Glomerular visceral epithelial cell (primary cell): ENCODE data around the gene CREG2.

Source experiments
- DNase-seq: peaks from one replicate; pipeline ENCODE4 v3.0.0-alpha.2; 2016; ENCODE audit errors: extremely low spot score

CREG2 gene

GRCh38 chr2:101307950-101308431, 79.3 kb downstream of the CREG2 start:
- DNase-seq: peak; percentile 17

DNA sequence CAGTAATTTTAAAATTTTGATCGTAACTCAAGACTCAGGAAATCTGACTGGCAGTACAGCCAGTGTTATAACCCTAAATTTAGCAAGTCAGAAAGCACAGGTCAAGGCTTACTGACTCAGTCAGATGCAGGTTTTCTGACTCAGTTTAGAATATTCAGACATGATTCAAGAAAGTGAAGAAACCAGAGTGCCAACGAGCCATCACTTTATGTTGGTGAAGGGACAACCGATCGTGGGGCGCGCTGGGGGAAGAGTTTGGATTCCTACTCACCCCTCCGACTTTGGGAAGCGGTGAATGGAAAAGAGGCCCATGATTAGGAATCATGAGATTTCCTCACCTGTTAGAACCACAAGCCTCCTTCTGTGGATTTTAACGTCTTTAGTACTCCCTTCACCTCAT, 79.8 kb downstream of the CREG2 start:
- DNase-seq: no peak

DNA sequence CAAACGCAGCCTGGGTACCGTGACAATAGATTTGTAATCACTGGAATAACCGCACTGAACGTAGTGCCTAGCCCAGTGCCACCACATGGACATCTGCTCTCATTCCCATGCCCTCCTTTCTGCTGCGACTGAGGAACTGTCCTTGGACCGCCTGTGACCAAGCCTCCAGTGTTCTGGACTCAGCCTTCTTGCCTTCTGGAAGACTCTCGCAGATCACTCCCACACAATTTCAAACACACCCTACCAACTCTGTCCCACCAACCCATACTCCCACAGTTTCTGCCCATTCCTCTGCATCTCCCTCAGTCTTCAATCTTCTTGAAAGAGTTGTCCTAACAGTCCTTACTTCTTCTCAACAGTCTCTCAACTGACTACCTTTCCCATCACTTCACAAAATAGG, 80.9 kb downstream of the CREG2 start:
- DNase-seq: no peak

DNA sequence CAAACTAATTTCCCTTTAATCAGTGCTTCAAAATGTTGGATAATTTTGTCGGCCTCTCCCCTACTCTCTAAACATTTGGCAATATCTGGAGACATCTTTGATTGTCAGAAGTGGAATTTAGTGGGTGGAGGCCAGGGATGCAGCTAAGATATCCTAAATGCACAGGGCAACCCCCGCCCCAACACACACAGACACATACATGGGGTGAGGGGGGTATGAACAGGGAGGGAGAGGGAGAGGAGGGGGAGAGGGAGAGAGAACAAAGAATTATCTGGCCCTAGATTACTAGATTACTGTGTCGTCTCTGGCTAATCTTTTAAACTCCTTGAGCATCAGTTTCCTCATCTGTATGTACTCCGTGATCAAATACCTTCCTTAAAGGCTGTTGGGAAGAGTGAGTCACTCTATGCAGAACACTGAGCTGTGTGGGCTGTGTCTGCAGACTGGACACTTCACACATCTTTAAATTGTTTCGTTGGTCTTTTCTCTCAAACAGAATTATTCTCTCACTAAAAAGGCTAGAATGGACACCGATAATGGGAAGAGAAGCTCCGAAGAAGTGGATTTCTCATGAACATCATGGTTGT, 81.7 kb downstream of the CREG2 start:
- DNase-seq: peak; percentile 39

GRCh38 chr2:101305035-101305434, 82.3 kb downstream of the CREG2 start:
- no peak for DNase-seq

- DNase-seq: no peak
Measured at GRCh38 chr2:101303688-101304087, 83.6 kb downstream of the CREG2 start.

DNA sequence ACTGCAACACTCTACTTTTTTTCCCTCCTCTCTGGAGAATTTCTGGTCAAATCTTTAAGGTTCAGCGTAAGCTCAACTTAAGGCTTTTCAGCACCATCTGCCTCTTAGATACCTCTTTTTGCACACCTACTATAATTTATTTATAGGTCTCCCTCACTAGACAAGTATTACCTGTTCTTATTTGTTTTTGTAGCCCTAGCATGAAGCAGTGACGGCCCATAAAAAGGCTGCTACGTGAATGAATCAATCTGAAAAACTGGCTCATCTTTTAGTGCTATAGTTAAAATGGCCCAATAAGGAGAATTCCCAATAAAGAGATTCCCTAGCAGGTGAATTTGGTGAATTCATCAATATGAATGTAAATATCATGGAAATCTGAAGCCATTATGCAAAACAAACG, 85.3 kb downstream of the CREG2 start:
- DNase-seq: no peak

GRCh38 chr2:101300836-101301235, 86.5 kb downstream of the CREG2 start:
- no peak for DNase-seq

DNA sequence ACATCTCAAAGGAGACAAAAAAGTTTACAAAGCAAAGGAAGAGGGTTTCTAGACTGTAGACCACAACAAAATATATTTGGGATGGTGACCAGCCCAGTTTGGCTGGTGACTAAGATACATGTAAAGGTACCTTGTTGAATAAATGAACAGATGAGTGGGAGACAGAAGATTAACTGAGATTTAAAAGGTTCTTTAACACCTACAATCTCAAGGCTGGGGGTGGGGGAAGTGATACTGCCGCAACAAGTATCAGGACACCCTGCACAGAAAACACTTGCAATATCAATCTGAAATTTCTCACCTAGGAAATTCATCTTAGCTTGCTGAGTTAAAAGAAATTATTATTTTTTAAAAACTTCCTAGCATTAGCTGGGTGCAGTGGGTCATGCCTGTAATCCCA, 87.1 kb downstream of the CREG2 start:
- DNase-seq: no peak

DNA sequence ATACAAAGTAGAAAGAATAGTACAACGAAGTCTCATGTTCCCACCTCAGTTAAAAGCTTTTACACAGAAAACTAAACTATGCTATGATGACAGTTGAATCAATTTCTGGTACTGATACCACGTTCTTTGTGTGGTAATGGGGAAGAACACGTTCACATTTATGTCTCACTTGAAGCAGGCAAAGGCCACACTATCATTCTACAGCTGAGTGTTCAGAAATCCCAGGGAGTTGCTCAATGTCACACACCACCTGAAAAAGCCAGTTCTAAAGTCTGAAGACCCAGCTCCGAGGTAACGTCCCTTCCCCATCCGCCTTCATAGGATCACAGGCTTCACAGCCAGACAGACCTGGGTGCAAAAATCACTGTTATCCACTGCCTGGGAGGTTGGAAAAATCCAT, 87.7 kb downstream of the CREG2 start:
- no peak for DNase-seq

GRCh38 chr2:101297383-101297782, 89.9 kb downstream of the CREG2 start:
- no peak for DNase-seq

DNA sequence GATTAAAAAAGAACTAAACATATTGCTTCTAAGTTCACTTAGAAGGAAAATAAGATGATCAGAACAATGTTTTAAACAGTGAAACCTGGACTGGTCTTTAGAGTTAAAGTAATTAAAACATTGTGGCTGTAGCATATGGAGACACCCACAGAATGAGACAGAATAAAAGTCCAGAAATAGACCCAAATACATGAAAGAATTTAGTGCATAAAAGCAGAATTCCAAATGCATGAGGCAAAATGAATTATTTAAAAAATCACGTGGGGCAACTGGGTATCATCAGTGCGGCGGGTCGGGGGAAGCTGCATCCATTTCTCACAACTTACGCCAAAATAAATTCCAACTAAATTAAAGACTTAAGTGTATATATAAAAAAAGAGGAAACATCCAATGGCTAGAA, 90.9 kb downstream of the CREG2 start:
- DNase-seq: no peak

GRCh38 chr2:101295895-101296294, 91.4 kb downstream of the CREG2 start:
- DNase-seq: peak; percentile 25
